HG03442 (cell line): ENCODE measurements around the gene ADH4.
"Not testable (repeated sequence)": the region's sequence is repeated elsewhere in the genome, so short reads cannot be mapped to it uniquely, and the experiment has no call there.

ENCODE experiments used
- ATAC-seq: cut with Tn5 transposase; IDR thresholded peaks from one replicate; pipeline ENCODE4 v1.9.1; 2021; ENCODE audit warnings: mild to moderate bottlenecking, moderate library complexity; ENCODE audit not compliant: unreplicated experiment

ADH4 gene

DNA sequence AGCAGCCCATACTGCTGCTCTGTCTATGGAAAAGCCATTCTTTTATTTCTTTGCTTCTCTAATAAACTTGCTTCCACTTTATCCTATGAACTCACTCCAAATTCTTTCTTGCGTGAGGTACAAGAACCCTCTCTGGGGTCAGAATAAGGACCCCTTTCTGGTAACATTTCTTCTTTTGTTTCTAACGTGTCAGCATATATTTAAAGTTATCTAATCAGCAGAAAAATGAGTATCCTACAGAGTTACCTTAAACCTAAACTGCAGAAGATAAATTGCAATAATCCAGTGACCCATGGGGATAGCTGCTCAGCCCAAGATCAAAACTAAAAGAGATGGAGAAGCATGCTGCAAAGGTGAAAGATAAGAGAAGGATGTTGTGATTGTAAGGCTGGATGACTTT, 59.5 kb downstream of the ADH4 start:
- ATAC-seq = no peak

DNA sequence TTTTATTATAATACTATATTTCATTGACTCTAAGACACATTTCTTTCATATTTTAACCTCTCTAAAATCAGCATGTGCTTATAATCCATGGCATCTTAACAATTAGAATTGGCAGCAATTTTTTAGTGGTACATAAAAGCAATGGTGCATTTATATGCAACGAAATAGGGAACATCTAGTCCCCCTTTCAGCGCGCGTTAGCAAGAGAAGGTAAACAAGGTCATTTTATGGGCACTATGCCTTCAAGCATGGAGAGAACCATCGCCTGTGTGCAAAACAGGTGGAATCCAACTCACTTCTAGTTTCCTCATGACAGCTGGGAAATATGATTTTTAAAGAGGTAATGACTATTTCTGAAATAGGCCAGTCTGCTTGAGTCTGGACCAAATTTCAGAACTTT, 61.9 kb downstream of the ADH4 start:
- ATAC-seq = no peak

DNA sequence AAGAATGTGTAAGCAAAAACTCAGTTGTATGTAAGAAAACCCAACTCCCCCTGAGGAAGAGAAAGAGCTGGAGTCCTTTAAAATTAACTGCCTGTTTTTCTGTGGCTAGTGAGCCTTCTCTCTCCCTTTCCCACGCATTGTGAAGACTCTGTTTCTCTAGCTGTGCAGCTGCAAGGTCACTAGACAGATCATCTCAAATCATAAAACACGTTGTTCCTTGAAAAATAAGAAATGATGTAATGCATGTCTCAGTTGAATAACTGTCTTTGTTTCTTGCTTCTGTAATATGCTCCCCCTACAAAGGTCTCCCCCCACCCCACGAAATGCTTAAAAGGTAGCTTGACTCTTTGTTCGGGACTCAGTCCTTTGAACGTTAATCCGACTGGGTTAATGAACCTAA, 63.2 kb downstream of the ADH4 start:
- not testable (repeated sequence) for ATAC-seq

DNA sequence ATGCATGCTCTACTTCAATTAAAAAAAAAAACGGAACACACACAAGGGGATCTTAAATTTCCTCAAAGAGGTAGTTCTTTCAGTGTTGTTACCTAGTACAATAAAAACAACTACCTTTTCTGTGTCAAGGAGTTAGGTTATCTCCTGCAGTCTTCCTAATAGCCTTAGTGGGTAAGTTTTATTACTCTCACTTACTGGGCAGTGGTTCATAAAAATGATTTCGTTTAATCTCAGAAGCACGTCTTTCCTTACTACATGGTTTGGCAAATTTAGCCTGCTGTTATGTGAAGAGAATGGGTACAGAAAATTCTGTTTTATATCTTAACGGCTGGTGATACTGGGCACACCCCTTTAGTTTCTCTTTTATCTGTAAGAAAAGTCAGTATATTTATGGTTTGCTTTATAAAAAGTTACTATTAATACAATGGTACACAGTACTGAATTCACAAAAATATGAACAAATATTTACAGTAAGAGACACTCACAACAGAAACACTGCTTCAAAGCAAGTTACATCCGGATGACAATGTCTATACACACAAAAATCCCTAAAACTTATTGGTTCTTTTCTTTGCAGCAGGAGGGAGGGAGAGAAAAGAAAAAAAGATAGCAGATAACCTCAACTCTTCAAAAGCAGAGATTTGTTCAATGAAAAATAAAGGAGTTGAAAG, 64.3 kb downstream of the ADH4 start:
- ATAC-seq = no peak

DNA sequence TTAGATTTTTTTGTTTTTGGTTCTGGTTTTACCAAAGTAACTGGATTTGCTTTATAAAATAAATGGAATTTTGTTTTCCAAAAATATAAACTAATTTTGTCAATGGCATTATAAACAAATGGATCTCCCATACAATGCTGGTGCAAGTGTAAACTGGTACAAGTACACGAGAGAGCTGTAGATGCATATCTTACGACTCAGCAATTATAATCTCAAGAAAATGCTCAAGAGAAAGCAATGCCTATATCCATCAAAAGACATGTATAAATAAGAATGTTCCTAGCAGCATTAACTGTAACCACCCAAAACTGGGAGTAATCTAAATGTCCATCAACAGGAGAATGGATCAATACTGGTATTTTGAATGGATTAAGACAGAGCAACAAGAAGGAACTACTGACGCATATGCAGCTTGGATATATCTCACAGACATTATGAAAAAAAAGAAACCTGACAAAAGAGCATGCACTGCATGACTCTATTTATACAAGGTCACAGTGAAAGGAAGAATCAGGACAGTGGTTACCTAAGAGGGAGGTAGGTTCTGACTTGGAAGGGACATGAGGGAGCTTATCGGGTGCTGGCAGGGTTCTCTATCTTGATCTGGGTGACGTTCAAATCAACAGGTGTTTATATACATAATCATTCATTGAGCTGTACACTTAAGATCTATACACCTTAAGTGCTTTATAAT, 65.0 kb downstream of the ADH4 start:
- no peak for ATAC-seq

DNA sequence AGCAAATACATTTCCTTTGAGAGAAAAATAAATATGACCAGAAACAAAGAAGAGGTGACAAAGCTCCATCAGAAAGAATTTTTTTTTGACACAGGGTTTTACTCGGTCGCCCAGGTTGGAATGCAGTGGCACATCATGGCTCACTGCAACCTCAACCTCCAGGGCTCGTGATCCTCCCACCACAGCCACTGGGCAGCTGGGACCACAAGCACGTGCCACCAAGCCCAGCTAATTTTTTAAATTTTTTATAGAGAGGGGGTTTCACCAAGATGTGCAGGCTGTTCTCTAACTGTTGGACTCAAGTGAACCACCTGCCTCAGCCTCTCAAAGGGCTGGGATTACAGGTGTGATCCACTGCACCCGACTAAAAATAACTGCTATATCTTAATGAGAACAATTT, 65.8 kb downstream of the ADH4 start:
- no peak for ATAC-seq

DNA sequence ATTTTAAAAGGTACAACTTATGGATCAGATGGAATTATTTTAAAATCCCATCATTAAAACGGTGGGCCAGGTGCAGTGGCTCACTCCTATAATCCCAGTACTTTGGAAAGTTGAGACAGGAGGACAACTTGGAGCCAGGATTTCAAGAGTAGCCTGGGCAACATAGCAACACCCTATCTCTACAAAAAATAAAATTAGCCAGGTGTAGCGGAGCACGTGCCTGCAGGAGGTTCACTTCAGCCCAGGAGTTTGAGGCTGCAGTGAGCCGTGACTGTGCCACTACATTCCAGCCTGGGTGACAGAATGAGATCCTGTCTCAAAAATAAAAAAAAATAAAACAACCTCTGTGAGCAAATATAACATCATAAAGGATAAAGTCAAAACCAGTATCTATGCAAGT, 66.9 kb downstream of the ADH4 start:
- no peak for ATAC-seq

DNA sequence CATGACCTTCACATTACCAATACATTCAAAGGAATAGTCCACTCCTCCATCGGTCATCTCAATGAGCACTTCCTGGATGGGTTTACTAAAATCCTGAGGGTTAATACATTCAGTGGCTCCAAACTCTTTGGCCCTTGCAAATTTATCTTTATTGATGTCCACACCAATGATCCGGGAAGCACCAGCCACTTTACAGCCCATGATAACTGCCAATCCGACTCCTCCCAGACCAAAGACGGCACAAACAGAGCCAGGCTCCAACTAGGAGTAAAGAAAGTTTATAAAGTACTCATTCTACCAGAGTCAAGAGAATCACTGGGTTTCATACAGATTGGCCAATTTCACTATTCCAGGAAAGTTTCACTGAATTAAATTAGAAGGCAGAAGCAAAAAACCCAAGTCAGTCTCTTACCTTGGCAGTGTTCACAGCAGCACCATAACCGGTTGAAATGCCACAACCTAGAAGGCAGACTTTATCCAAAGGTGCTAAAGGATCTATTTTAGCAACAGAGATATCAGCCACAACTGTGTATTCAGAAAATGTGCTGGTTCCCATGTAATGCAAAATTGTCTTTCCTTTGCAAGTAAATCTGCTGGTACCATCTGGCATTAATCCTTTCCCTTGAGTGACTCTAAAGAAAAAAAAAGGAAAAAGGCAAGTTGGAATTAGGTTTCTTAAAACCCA, 67.7 kb downstream of the ADH4 start:
- ATAC-seq = no peak

DNA sequence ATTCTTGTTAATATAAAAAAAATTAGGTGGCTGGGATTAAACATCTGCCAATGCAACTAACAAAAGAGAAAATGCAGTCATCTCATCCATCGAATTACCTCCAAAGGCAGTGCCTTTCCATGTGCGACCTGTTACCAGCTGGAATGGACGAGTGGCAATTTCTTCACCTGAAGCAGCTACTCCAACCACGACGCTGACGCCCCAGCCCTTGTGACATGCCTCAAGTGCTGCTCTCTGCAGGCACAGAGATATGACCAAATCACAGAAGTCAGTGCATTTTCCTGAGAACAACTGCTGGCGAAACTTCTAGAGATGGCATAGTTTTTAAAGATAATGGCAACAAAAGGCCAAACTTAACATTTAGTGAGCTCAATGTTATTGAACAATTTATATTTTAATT, 69.3 kb downstream of the ADH4 start:
- ATAC-seq = no peak
